ENCODE data around the gene HHLA2.

The HHLA2 gene

GRCh38 chr3:108410531-108410984, 114.2 kb downstream of the HHLA2 start:
- Histone ChIP-seq H3K27ac (ENCODE audit: low read depth, low read length) (no peak overlapping the region), H3K9me3 (ENCODE audit: control insufficient read depth in 1 of 2, low read length in 2 of 2) (no peaks in the 10 kb centered on the region), H3K9ac (ENCODE audit: low read depth in 1 of 2, low read length in 2 of 2) (no peak overlapping the region), H3K36me3 (ENCODE audit: control insufficient read depth in 1 of 2, insufficient read depth in 2 of 2, low read length in 2 of 2) (no peaks in the 10 kb centered on the region), H3K4me1 (ENCODE audit: control insufficient read depth in 1 of 2, insufficient read depth in 2 of 2, low read length in 2 of 2) (peaks cover 12 to 34% of the 10 kb centered on the region in 2 donors), H3K4me3 (ENCODE audit: low read depth in 1 of 2, low read length in 2 of 2) (no peak overlapping the region), H3K27me3 (ENCODE audit: control insufficient read depth in 1 of 2, insufficient read depth in 2 of 2, low read length in 2 of 2) (no peaks in the 10 kb centered on the region)

- Histone ChIP-seq H3K9ac (ENCODE audit: low read depth in 1 of 2, low read length in 2 of 2) (no peak overlapping the region), H3K4me3 (ENCODE audit: low read depth in 1 of 2, low read length in 2 of 2) (no peak overlapping the region), H3K36me3 (ENCODE audit: control insufficient read depth in 1 of 2, insufficient read depth in 2 of 2, low read length in 2 of 2) (no peaks in the 10 kb centered on the region), H3K27ac (ENCODE audit: low read depth, low read length) (no peak overlapping the region), H3K9me3 (ENCODE audit: control insufficient read depth in 1 of 2, low read length in 2 of 2) (no peaks in the 10 kb centered on the region), H3K27me3 (ENCODE audit: control insufficient read depth in 1 of 2, insufficient read depth in 2 of 2, low read length in 2 of 2) (no peaks in the 10 kb centered on the region), H3K4me1 (ENCODE audit: control insufficient read depth in 1 of 2, insufficient read depth in 2 of 2, low read length in 2 of 2) (peaks cover 5 to 19% of the 10 kb centered on the region in 2 donors)
Measured at GRCh38 chr3:108412121-108412750, 115.9 kb downstream of the HHLA2 start.

DNA sequence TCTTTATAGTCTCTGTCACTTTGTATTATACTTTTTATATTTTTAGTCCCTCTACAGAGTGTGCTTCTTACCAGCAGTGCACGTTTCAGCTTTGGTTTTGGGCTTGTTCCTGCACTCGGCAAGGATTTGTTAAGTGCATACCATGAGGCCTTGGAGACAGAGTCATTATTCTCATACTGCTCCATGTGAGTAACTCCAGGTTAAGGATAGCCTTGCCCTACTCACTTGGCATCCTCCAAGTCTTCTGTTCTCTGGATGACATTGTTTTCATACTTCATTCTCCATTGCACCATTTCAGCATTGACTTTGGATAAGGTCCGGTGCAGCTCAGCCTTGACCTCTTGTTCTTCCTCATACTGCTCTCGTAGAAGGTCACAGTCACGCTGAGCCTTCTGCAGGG, 117.7 kb downstream of the HHLA2 start:
- H3K9me3 ChIP-seq (ENCODE audit: control insufficient read depth in 1 of 2, low read length in 2 of 2), result no peaks in the 10 kb centered on the region
- no peak overlapping the region for H3K9ac ChIP-seq (ENCODE audit: low read depth in 1 of 2, low read length in 2 of 2)
- no peak overlapping the region for H3K27ac ChIP-seq (ENCODE audit: low read depth, low read length)
- no peaks in the 10 kb centered on the region for H3K36me3 ChIP-seq (ENCODE audit: control insufficient read depth in 1 of 2, insufficient read depth in 2 of 2, low read length in 2 of 2)
- peaks cover 0 to 2% of the 10 kb centered on the region in 2 donors for H3K4me1 ChIP-seq (ENCODE audit: control insufficient read depth in 1 of 2, insufficient read depth in 2 of 2, low read length in 2 of 2)
- no peak overlapping the region for H3K4me3 ChIP-seq (ENCODE audit: low read depth in 1 of 2, low read length in 2 of 2)
- H3K27me3 ChIP-seq (ENCODE audit: control insufficient read depth in 1 of 2, insufficient read depth in 2 of 2, low read length in 2 of 2), result no peaks in the 10 kb centered on the region

GRCh38 chr3:108415661-108416060, 119.3 kb downstream of the HHLA2 start:
- no peaks in the 10 kb centered on the region for H3K27me3 ChIP-seq (ENCODE audit: control insufficient read depth in 1 of 2, insufficient read depth in 2 of 2, low read length in 2 of 2)
- no peak overlapping the region for H3K9ac ChIP-seq (ENCODE audit: low read depth in 1 of 2, low read length in 2 of 2)
- H3K36me3 ChIP-seq (ENCODE audit: control insufficient read depth in 1 of 2, insufficient read depth in 2 of 2, low read length in 2 of 2), result no peaks in the 10 kb centered on the region
- H3K27ac ChIP-seq (ENCODE audit: low read depth, low read length), result no peak overlapping the region
- no peaks in the 10 kb centered on the region for H3K9me3 ChIP-seq (ENCODE audit: control insufficient read depth in 1 of 2, low read length in 2 of 2)
- H3K4me3 ChIP-seq (ENCODE audit: low read depth in 1 of 2, low read length in 2 of 2), result no peak overlapping the region
- no peaks in the 10 kb centered on the region for H3K4me1 ChIP-seq (ENCODE audit: control insufficient read depth in 1 of 2, insufficient read depth in 2 of 2, low read length in 2 of 2)

DNA sequence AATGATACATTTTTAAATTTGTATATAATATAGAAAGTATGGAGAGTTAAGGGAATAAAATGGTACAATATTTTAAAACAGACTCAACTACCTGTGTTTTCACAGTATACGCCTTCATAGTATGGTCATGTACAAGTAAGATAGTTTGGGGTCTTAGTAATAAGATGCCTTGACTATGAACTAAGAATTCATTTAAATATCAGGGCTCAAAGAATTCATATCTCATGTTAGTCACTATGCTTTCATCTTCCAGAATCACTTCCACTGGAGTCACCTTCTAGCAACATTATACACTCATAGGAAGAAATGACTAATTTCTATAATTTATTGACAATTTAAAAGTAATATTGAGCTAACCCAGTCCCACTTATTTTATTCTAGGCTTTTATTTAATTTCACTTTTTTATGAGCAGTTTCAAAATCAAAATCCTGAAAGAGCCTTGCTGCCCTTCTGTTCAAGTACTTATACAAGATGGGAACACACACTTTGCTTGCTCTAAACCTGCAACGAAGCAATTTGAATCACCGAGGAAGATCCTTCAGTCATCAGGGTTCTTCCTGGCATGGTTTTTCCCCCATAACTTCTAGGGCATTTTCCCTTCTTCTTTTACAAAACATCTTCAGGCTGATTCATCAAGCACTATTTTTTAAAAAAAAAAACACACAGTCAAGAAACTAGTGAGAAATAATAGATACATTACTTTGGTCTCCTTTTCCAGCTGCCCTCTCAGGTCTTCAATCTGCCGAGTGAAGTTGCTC, 119.9 kb downstream of the HHLA2 start:
- Histone ChIP-seq H3K9me3 (ENCODE audit: control insufficient read depth in 1 of 2, low read length in 2 of 2) (no peaks in the 10 kb centered on the region), H3K36me3 (ENCODE audit: control insufficient read depth in 1 of 2, insufficient read depth in 2 of 2, low read length in 2 of 2) (no peaks in the 10 kb centered on the region), H3K4me1 (ENCODE audit: control insufficient read depth in 1 of 2, insufficient read depth in 2 of 2, low read length in 2 of 2) (no peaks in the 10 kb centered on the region), H3K27ac (ENCODE audit: low read depth, low read length) (no peak overlapping the region), H3K27me3 (ENCODE audit: control insufficient read depth in 1 of 2, insufficient read depth in 2 of 2, low read length in 2 of 2) (no peaks in the 10 kb centered on the region), H3K9ac (ENCODE audit: low read depth in 1 of 2, low read length in 2 of 2) (no peak overlapping the region), H3K4me3 (ENCODE audit: low read depth in 1 of 2, low read length in 2 of 2) (no peak overlapping the region)

- H3K27ac ChIP-seq (ENCODE audit: low read depth, low read length), result no peak overlapping the region
- no peak overlapping the region for H3K9ac ChIP-seq (ENCODE audit: low read depth in 1 of 2, low read length in 2 of 2)
- no peaks in the 10 kb centered on the region for H3K36me3 ChIP-seq (ENCODE audit: control insufficient read depth in 1 of 2, insufficient read depth in 2 of 2, low read length in 2 of 2)
- H3K4me3 ChIP-seq (ENCODE audit: low read depth in 1 of 2, low read length in 2 of 2), result no peak overlapping the region
- H3K27me3 ChIP-seq (ENCODE audit: control insufficient read depth in 1 of 2, insufficient read depth in 2 of 2, low read length in 2 of 2), result no peaks in the 10 kb centered on the region
- no peaks in the 10 kb centered on the region for H3K9me3 ChIP-seq (ENCODE audit: control insufficient read depth in 1 of 2, low read length in 2 of 2)
- H3K4me1 ChIP-seq (ENCODE audit: control insufficient read depth in 1 of 2, insufficient read depth in 2 of 2, low read length in 2 of 2), result no peaks in the 10 kb centered on the region
Measured at GRCh38 chr3:108420926-108421325, 124.6 kb downstream of the HHLA2 start.
